Measurements from ENCODE around the gene SAMD8.
"Not testable (repeated sequence)": the region's sequence is repeated elsewhere in the genome, so short reads cannot be mapped to it uniquely, and the experiment has no call there.

Gene SAMD8

GRCh38 chr10:75197066-75197465 is 85.6 kb downstream of the SAMD8 start:
- DNase-seq, result no peak

- no peak for DNase-seq
These were observed 86.5 kb downstream of the SAMD8 start for GRCh38 chr10:75197906-75198305.

GRCh38 chr10:75199949-75200348 is 88.5 kb downstream of the SAMD8 start:
- not testable (repeated sequence) for DNase-seq

DNA sequence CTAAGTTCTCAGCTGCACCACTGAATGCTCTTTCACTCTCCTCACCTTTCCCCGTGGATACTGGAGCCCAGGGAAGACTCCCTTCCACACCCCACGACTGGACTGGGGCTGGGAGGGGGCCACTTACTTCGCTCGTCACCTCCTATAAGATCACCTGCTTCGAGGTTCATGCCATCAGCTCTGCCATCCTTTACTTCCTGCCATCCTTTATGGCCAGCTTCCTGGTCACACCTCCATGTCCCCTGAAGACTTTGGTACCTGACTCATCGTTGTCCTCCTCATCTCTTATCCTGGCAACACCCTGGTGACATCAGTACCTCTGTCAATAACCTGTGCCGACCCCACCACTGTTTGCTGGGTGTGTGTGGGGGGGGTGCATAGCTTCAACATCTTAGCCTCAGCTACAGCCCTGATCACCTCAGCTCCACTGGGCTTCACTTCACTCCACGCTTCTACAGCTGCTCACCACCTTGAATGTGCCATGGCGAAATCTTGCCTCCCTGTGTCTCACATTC is 90.4 kb downstream of the SAMD8 start:
- DNase-seq, result no peak

DNA sequence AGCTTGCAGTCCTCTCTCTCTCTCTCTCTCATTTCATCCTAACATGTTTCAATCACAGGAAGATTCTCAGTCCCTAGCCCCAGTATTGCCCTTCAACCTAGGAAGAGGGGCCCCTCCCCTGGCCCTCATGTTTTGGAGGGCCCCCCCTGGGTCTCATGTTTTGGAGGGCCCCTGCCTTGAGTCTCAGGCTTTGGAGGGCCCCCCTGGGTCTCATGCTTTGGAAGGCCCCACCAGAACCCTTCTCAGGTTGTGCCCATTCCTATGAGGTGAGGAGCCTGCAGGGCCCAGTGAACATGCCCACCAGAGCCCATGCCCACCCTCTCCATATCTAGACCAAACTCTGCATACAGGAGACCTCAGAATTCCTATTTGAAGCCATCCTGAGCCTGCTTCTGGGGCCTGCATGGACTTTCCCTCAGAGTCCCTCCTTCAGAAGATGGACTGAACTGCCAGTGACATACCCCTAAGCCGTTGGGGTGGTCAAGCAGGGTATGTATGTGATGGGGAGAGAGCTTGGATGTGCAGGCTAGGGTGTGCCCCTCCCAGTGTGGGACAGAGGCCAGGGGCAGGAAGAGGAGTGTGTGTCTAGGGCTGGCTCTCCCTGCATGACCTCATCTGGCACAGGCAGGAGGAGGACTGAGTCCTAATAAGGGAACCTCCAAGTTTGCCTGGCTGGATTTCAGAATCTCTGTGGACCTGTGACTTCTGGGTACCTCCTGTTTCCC is 91.0 kb downstream of the SAMD8 start:
- no peak for DNase-seq

DNA sequence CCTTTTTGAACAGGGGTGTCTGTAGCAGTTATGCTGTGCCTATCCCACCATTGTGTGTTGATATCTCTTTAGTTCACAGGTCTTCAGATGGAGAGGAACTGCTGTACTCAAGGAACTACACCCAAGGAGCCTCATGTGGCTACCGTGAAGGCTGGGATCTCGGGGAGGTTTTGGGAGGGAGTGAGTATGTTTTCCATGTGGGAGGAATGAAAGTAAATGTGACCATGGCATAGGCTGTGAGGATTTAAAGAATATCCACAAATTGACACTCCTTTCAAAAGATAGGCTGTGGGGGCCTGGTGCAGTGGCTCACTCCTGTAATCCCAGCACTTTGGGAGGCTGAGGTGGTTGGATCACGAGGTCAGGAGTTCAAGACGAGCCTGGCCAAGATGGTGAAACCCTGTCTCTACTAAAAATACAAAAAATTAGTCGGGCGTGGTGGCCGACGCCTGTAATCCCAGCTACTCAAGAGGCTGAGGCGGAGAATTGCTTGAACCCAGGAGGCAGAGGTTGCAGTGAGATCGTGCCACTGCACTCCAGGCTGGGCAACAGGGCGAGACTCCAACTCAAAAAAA is 91.7 kb downstream of the SAMD8 start:
- not testable (repeated sequence) for DNase-seq

DNA sequence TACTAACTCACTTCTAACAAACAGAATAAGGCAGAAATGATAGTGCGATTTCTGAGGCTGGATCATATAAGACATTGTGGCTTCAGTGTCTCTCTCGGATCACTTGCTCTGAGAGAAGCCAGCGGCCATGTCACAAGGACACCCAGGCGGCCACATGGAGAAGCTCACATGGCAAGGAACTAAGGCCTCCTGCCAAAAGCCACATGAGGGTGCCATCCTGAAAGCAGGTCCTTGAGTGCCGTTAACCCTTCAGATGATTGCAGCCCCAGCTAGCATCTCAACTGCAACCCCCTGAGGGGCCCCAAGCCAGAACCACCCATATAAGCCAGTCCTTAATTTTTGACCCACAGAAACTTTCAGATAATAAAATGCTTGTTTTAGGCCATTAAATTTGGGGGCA is 92.3 kb downstream of the SAMD8 start:
- no peak for DNase-seq

GRCh38 chr10:75205908-75206307 is 94.5 kb downstream of the SAMD8 start:
- DNase-seq, result no peak

- not testable (repeated sequence) for DNase-seq
These were observed 95.2 kb downstream of the SAMD8 start for GRCh38 chr10:75206638-75207037.

GRCh38 chr10:75207079-75207856 is 95.8 kb downstream of the SAMD8 start:
- no peak for DNase-seq

DNA sequence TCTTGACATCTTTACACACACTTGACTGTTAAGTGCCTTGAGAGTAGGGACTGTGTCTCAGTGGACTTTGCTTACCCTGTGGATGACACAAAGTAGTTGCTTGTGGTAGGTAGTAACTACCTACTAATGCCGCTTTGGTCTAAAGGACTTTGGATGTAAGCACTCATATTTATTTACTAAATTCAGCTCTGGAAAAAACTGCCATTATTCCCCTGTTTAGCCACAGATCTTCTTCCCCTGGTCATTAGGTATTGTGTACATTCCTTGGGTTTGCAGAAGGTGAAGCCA is 96.3 kb downstream of the SAMD8 start:
- no peak for DNase-seq

GRCh38 chr10:75208181-75208580 is 96.7 kb downstream of the SAMD8 start:
- no peak for DNase-seq

GRCh38 chr10:75209086-75209920 is 97.8 kb downstream of the SAMD8 start:
- no peak for DNase-seq

DNA sequence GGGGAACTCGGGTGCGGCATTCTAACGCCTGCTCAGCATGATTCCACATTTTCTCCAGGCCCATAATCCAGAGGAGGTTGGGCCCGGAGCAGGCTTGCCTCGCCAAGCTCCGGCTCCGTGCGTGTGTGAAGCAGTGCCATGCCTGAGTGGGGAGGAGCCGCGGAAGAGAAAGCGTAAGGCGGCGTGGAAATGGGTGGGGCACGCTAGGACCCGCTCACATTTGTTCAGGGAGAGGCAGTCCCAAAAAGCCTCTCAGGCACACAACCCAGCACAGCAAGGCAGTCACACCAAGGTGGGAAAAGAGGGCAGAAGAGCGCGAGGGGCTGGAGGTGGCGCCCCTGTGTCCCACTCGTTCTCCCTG is 98.4 kb downstream of the SAMD8 start:
- no peak for DNase-seq

- DNase-seq, result no peak
These were observed 99.0 kb downstream of the SAMD8 start, which contains the start of gene VDAC2 for GRCh38 chr10:75210282-75211006. Gene VDAC2 (plus strand): TSS chr10:75210796. CDS start chr10:75211159, 363 bp downstream.

DNA sequence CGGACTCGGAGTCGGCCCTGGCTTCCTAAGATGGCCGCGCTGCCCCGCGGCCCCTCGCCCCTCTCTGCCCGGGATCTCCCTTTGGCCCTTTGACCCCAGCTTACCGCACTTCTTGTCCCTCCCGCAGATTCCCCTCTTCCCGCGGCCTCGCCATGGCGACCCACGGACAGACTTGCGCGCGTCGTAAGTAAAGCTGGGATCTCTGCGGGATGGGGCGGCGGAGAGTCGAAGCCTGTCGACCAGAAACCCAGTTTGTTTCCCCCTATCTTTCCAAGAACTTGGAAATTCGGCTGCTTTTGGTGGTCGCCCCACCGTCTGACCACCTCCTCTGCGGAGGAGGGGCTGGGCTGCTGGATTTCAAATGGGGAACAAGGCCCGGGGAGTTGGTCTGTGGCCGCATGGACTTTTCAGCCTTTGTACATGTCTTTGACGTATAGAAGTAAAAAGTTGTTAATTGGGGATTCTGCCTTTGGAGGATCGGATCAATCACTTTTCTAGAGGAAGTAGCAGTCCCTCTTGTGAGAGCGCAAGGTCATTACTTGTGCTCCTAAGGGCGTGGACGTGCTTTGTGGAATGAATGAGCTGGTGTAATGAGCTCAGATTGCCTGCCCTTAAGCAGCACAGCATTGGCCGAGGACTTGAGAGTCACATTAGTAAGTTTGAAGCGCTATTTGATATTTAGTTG is 99.7 kb downstream of the SAMD8 start:
- DNase-seq, result no peak

DNA sequence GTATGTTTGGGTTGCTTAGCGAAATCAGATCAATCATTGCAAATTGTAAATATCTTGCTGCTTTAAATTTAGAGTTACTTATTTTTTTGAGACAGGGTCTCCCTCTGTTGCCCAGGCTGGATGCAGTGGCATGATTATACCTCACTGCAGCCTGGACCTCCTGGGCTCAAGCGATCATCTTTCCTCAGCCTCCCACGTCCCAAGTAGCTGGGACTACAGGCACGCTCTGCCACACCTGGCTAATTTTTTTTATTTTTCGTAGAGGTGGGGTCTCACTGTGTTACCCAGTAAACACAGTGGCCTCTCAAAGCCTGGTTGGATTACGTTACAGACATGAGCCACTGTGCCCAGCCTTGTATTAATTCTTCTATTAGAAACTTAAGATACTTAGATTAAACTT is 100.9 kb downstream of the SAMD8 start:
- no peak for DNase-seq

DNA sequence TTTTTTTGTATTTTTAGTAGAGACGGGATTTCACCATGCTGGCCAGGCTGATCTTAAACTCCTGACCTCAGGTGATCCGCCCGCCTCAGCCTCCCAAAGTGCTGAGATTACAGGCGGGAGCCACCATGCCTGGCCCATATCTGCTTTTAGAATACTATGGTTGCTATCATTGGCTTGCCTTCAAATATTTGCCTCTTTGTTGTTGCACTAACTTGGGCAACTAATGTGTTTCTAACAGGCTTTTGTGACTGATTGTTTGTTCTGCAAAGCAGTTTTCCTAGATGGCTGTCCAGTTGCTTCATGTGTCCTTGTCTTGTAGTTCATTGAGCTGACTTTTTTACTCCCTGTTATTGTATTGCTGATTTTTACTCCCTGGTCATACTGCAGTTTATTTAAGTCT is 108.8 kb downstream of the SAMD8 start:
- no peak for DNase-seq

DNA sequence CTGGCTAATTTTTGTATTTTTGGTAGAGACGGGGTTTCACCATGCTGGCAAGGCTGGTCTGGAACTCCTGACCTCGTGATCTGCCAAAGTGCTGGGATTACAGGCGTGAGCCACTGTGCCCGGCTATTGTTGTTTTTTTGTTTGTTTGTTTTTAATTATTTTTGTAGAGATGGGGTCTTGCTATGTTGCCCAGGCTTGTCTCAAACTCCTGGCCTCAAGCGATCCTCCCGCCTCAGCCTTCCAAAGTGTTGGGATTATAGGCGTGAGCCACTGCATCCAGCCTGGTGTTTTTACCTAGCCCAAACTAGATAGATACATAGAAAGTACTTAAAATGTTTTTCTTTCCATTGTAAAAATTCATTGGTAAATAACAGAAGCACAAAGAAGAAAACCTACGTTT is 110.0 kb downstream of the SAMD8 start:
- not testable (repeated sequence) for DNase-seq

DNA sequence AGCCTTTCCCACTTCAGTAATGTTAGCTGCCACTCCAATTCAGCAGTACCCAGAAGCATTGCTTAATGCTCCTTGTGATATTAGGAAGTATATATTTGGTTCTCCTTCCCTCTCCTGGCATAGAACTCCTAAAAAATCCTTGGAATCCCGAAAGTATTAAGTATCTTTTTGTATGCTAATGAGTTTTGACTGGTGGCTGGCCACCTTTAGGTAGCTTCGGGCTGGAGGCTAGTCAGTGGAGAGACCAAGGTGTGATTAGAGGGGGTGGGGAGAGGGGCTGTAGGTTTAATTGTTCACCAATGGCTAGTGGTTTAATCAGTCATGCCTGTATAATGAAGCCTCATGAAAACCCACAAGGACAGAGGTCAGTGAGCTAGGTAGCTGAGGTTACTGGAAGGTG is 112.1 kb downstream of the SAMD8 start:
- DNase-seq, result no peak

DNA sequence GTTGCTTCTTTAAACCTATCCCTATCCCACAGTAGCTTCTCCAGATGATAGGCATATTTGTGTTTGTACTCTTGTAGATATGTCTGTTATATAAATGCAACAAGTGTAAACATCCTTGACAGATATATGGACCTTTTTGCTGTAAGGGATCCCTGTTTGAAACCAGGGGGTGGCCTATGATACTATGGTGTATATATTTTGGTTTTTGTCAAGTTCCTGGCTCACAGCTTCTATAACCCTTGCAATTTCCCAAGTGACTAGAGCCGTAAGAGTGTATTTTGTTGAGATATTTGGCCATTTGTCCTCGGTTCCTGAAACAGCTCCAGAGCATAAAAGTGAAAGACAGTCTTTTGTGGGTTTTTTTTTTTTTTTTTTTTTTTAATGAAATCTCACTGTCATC is 114.6 kb downstream of the SAMD8 start:
- no peak for DNase-seq

DNA sequence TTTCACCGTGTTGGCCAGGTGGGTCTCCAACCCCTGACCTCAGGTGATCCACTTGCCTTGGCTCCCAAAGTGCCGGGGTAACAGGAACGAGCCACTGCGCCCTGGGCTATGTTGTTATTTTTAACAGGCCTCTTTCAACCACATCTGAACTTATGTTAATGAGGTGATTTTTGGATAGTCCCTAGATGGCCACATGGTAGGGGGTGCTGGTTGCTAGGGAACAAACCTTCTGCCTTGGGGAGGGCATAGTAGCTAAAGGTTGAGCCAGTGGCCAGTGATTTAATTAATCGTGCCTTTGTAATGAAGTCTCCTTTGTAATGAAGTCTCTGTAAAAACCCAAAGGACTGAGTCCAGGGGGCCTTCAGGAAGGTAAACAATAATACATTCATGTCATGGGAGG is 115.2 kb downstream of the SAMD8 start:
- no peak for DNase-seq
